BLaER1 treated with 17β-estradiol and CSF1 and Interleukin-3, amounts not matched to agents 10 nM and 100 nM (cell line): ENCODE data around the gene YIF1B.

Experiments
- H3K27ac ChIP-seq, 11 experiments: shearing (Covaris generic); formaldehyde crosslinking; 2 replicates each; pipeline ENCODE4 v1.8.1; 2022
- H3K27me3 ChIP-seq, 11 experiments: shearing (Covaris generic); formaldehyde crosslinking; 2 replicates each; pipeline ENCODE4 v1.8.1; 2022
- H3K36me3 ChIP-seq, 11 experiments: shearing (Covaris generic); formaldehyde crosslinking; 2 replicates each; pipeline ENCODE4 v1.8.1; 2022
- H3K4me1 ChIP-seq, 10 experiments: shearing (Covaris generic); formaldehyde crosslinking; 2 replicates each; pipeline ENCODE4 v1.8.1; 2022
- H3K4me2 ChIP-seq, 11 experiments: shearing (Covaris generic); formaldehyde crosslinking; 2 replicates each; pipeline ENCODE4 v1.8.1; 2022
- H3K4me3 ChIP-seq, 10 experiments: shearing (Covaris generic); formaldehyde crosslinking; 2 replicates each; pipeline ENCODE4 v1.8.1; 2022
- H3K9ac ChIP-seq, 11 experiments: shearing (Covaris generic); formaldehyde crosslinking; 2 replicates each; pipeline ENCODE4 v1.8.1; 2022
- H3K9me3 ChIP-seq, 11 experiments: shearing (Covaris generic); formaldehyde crosslinking; replicated peaks in 1 of 11; 2 replicates each; pipeline ENCODE4 v1.8.1; 2022
- H4K20me1 ChIP-seq, 11 experiments: shearing (Covaris generic); formaldehyde crosslinking; 2 replicates each; pipeline ENCODE4 v1.8.1; 2022
- Cebpa-rat ChIP-seq, 11 experiments: shearing (Covaris generic); IDR thresholded peaks; 2 replicates each; pipeline ENCODE4 v1.8.1; 2022

Gene YIF1B

GRCh38 chr19:38267761-38268483 is 47.8 kb downstream of the YIF1B start:
- H3K4me3 ChIP-seq, result no peak overlapping the region
- peaks cover 0 to 11% (median 0%) of the 10 kb centered on the region in 11 experiments; a peak in 6 of 22 replicates for H3K36me3 ChIP-seq
- H3K9me3 ChIP-seq, result no peaks in the 10 kb centered on the region
- no peak for TF ChIP-seq Cebpa-rat (IDR thresholded peaks at IDR 0.05)
- H3K27ac ChIP-seq, result 0 out of 22 replicates have a peak overlapping the region, but pooled peaks of 2 of the 11 experiments have one; percentile 23 to 41
- no peak overlapping the region; a peak in 1 of 22 replicates for H3K9ac ChIP-seq
- H4K20me1 ChIP-seq, result peaks cover 0 to 60% (median 6%) of the 10 kb centered on the region in 11 experiments; a peak in 9 of 22 replicates
- H3K4me1 ChIP-seq, result peaks cover 40 to 87% (median 74%) of the 10 kb centered on the region in 10 experiments
- H3K4me2 ChIP-seq, result peak overlapping the region; percentile 88 to 99 (median 96); a peak in 18 of 22 replicates
- H3K27me3 ChIP-seq, result no peaks in the 10 kb centered on the region

GRCh38 chr19:38266981-38267597 is 48.7 kb downstream of the YIF1B start:
- peak overlapping the region in 5 of 11 experiments; percentile 7 to 58 (median 22); a peak in 3 of 22 replicates for H3K9ac ChIP-seq
- TF ChIP-seq Cebpa-rat (IDR thresholded peaks at IDR 0.05), result no peak
- peak overlapping the region; percentile 88 to 99 (median 96); a peak in 21 of 22 replicates for H3K4me2 ChIP-seq

DNA sequence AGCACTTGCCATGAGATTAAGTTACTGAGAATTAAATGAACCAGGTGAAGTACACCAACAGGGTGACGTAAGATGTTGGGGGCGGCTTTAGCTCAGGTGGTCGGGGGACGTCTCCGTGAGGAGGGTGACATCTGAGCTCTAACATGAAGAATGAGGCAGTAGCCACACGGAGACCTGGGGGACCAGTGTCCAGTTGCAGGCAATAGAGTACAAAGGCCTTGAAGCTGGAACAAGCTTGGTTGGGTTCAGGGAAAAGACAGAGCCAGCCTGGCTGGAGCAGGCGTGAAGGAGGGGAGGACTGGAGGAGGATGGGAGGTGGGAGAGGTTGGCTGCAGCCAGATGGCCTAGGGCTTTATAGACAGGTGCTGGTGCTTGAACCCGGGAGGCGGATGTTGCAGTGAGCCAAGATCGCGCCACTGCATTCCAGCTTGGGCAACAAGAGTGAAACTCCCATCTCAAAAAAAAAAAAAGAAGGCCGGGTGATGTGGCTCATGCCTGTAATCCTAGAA is 49.8 kb downstream of the YIF1B start:
- Histone ChIP-seq H3K36me3 (peaks cover 0 to 11% (median 0%) of the 10 kb centered on the region in 11 experiments; a peak in 5 of 22 replicates), H3K4me1 (peaks cover 43 to 77% (median 72%) of the 10 kb centered on the region in 10 experiments), H3K9ac (peak overlapping the region in 8 of 11 experiments; percentile 77 to 91 (median 82); a peak in 15 of 22 replicates), H3K9me3 (no peaks in the 10 kb centered on the region), H3K4me2 (peak overlapping the region; percentile 88 to 99 (median 96)), H3K4me3 (peak overlapping the region in 8 of 10 experiments; percentile 64 to 82 (median 68); a peak in 12 of 20 replicates), H4K20me1 (peaks cover 0 to 43% (median 6%) of the 10 kb centered on the region in 11 experiments; a peak in 9 of 22 replicates), H3K27ac (peak overlapping the region; percentile 73 to 93 (median 80); a peak in 17 of 22 replicates), H3K27me3 (no peaks in the 10 kb centered on the region)
- no peak for TF ChIP-seq Cebpa-rat (IDR thresholded peaks at IDR 0.05)

More at GRCh38 chr19:38266981-38267597, 48.7 kb downstream of the YIF1B start:
- Histone ChIP-seq H3K9me3 (no peaks in the 10 kb centered on the region), H3K27me3 (no peaks in the 10 kb centered on the region), H3K4me3 (no peak overlapping the region), H3K36me3 (peaks cover 0 to 11% (median 0%) of the 10 kb centered on the region in 11 experiments; a peak in 6 of 22 replicates), H4K20me1 (peaks cover 0 to 51% (median 6%) of the 10 kb centered on the region in 11 experiments; a peak in 9 of 22 replicates), H3K27ac (no peak overlapping the region), H3K4me1 (peaks cover 43 to 85% (median 78%) of the 10 kb centered on the region in 10 experiments)

- peak overlapping the region; percentile 73 to 93 (median 80) for H3K27ac ChIP-seq
- H3K9ac ChIP-seq, result peak overlapping the region; percentile 66 to 91 (median 80)
Measured at GRCh38 chr19:38265213-38265861, 50.4 kb downstream of the YIF1B start.

GRCh38 chr19:38264486-38265212 is 51.1 kb downstream of the YIF1B start, which contains the start of gene SPINT2:
TSS of gene SPINT2 (plus strand) at chr19:38264573. CDS start at chr19:38264893, 320 bp downstream.
- peaks cover 0 to 37% (median 0%) of the 10 kb centered on the region in 11 experiments; a peak in 8 of 22 replicates for H4K20me1 ChIP-seq
- H3K9me3 ChIP-seq, result no peaks in the 10 kb centered on the region
- TF ChIP-seq Cebpa-rat (IDR thresholded peaks at IDR 0.05), result no peak
- H3K9ac ChIP-seq, result peak within 1 kb of the TSS; percentile 66 to 91 (median 80)
- peaks cover 43 to 72% (median 62%) of the 10 kb centered on the region in 10 experiments for H3K4me1 ChIP-seq
- peak within 1 kb of the TSS; percentile 64 to 82 (median 71) for H3K4me3 ChIP-seq
- peak within 1 kb of the TSS; percentile 73 to 93 (median 80) for H3K27ac ChIP-seq
- no peaks in the 10 kb centered on the region; a peak in 2 of 22 replicates for H3K36me3 ChIP-seq
- H3K4me2 ChIP-seq, result peak within 1 kb of the TSS; percentile 88 to 99 (median 96)
- no peaks in the 10 kb centered on the region for H3K27me3 ChIP-seq

More at GRCh38 chr19:38265213-38265861, 50.4 kb downstream of the YIF1B start:
- Histone ChIP-seq H3K27me3 (no peaks in the 10 kb centered on the region), H4K20me1 (peaks cover 0 to 38% (median 2%) of the 10 kb centered on the region in 11 experiments; a peak in 9 of 22 replicates), H3K36me3 (peaks cover 0 to 6% (median 0%) of the 10 kb centered on the region in 11 experiments; a peak in 3 of 22 replicates), H3K9me3 (no peaks in the 10 kb centered on the region), H3K4me1 (peaks cover 43 to 78% (median 66%) of the 10 kb centered on the region in 10 experiments), H3K4me2 (peak overlapping the region; percentile 88 to 99 (median 96)), H3K4me3 (peak overlapping the region; percentile 64 to 82 (median 71))
- TF ChIP-seq Cebpa-rat (IDR thresholded peaks at IDR 0.05), result no peak

DNA sequence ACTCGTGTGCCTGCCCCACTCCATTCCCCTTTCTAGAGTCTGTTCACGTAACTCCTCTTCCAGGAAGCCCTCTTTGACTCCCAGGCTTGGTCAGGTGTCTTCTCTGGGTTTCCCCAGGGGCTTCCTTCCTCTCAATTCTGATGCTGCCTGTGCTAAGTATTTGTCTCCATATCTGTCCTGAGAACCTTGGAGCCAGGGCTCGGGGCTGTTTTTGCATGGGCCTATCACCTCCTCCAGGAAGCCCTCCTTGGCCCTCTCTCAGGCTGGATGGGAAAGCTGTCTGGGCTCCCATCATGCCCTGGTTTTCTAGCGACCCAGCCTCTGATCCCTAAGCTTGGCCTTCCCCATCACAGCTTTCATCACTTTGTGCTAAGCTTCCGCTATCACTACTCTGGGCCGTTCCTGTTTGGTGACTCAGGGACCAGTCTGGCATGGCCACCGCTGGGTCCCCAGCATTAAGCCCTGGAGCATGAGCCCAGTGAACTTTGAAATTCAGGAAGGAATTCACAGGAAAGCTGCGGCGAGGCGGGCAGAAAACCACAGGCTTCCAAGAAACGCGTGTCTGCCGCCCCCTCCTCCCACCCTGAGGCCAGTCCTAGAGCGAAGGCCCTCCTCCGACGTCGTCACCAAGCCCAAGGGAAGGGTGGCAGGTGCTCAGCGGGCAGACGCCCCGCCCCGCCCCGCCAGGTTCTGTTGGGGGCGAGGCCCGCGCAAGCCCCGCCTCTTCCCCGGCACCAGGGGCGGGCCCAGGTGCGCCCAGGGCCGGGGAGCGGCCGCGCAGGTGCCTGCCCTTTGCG is 51.9 kb downstream of the YIF1B start:
- H3K4me2 ChIP-seq, result peak overlapping the region; percentile 88 to 99 (median 96)
- peak overlapping the region; percentile 73 to 93 (median 80) for H3K27ac ChIP-seq
- H3K9me3 ChIP-seq, result no peaks in the 10 kb centered on the region
- H3K27me3 ChIP-seq, result no peaks in the 10 kb centered on the region
- TF ChIP-seq Cebpa-rat (IDR thresholded peaks at IDR 0.05), result no peak
- peaks cover 0 to 34% (median 0%) of the 10 kb centered on the region in 11 experiments; a peak in 8 of 22 replicates for H4K20me1 ChIP-seq
- H3K4me1 ChIP-seq, result peaks cover 43 to 69% (median 60%) of the 10 kb centered on the region in 10 experiments
- H3K36me3 ChIP-seq, result no peaks in the 10 kb centered on the region; a peak in 1 of 22 replicates
- peak overlapping the region; percentile 66 to 91 (median 80) for H3K9ac ChIP-seq
- H3K4me3 ChIP-seq, result peak overlapping the region; percentile 64 to 82 (median 71)
